H9 (cell line): ENCODE data around the gene PCDH17. TPM values are rescaled to one million over a fixed set of nuclear protein-coding genes. Genes with fewer than 3 reads are reported as not detected.

Experiments used
- DNase-seq: peaks from one replicate; pipeline ENCODE4 v3.0.0-alpha.2; 2017
- H2AFZ ChIP-seq: one replicate; pipeline ENCODE4 v1.6.1; 2013; ENCODE audit warnings: mild to moderate bottlenecking, low read length, control low read depth, moderate library complexity
- H2AK5ac ChIP-seq: 2 replicates; pipeline ENCODE4 v1.6.1; 2013; ENCODE audit warnings: low read length, control low read depth, mixed read lengths; ENCODE audit not compliant: insufficient read length
- H2BK120ac ChIP-seq: one replicate; pipeline ENCODE4 v1.6.1; 2013; ENCODE audit warnings: low read depth, mild to moderate bottlenecking, low read length, control low read depth, inconsistent platforms; ENCODE audit not compliant: poor library complexity, severe bottlenecking
- H2BK12ac ChIP-seq: 2 replicates; pipeline ENCODE4 v1.6.1; 2013; ENCODE audit warnings: low read length, control low read depth, mixed read lengths, low read depth; ENCODE audit not compliant: insufficient read length
- H2BK15ac ChIP-seq: 2 replicates; pipeline ENCODE4 v1.6.1; 2013; ENCODE audit warnings: low read depth, low read length, control low read depth
- H2BK20ac ChIP-seq: one replicate; pipeline ENCODE4 v1.6.1; 2013; ENCODE audit warnings: low read depth, mild to moderate bottlenecking, low read length, control low read depth, inconsistent platforms; ENCODE audit not compliant: poor library complexity, severe bottlenecking
- H2BK5ac ChIP-seq: 2 replicates; pipeline ENCODE4 v1.6.1; 2013; ENCODE audit warnings: low read length, control low read depth, mixed read lengths; ENCODE audit not compliant: insufficient read length
- H3K14ac ChIP-seq: 2 replicates; pipeline ENCODE4 v1.6.1; 2013; ENCODE audit warnings: low read length, control low read depth; ENCODE audit not compliant: insufficient read depth
- H3K18ac ChIP-seq: 2 replicates; pipeline ENCODE4 v1.6.1; 2013; ENCODE audit warnings: low read depth, mild to moderate bottlenecking, mixed read lengths, low read length, control low read depth; ENCODE audit not compliant: insufficient read length
- H3K23ac ChIP-seq: 2 replicates; pipeline ENCODE4 v1.6.1; 2013; ENCODE audit warnings: low read length, control low read depth, mixed read lengths, low read depth; ENCODE audit not compliant: insufficient read length
- H3K23me2 ChIP-seq: 2 replicates; pipeline ENCODE4 v1.6.1; 2013; ENCODE audit warnings: low read depth, mild to moderate bottlenecking, mixed read lengths, low read length, control low read depth; ENCODE audit not compliant: insufficient read length, poor library complexity, severe bottlenecking
- H3K27ac ChIP-seq: 2 replicates; pipeline ENCODE4 v1.5.1; 2013; ENCODE audit warnings: low read length, control low read depth, mixed read lengths, low read depth; ENCODE audit not compliant: insufficient read length
- H3K27me3 ChIP-seq: 2 replicates; pipeline ENCODE4 v1.6.1; 2013; ENCODE audit warnings: low read length, control low read depth, inconsistent platforms; ENCODE audit not compliant: insufficient read depth
- H3K4ac ChIP-seq: 2 replicates; pipeline ENCODE4 v1.6.1; 2013; ENCODE audit warnings: low read depth, mild to moderate bottlenecking, control low read depth, inconsistent platforms, low read length, moderate library complexity
- H3K4me1 ChIP-seq: 2 replicates; pipeline ENCODE4 v1.6.1; 2013; ENCODE audit warnings: low read length, control low read depth, inconsistent platforms; ENCODE audit not compliant: insufficient read depth
- H3K4me2 ChIP-seq: 2 replicates; pipeline ENCODE4 v1.6.1; 2013; ENCODE audit warnings: low read length, control low read depth, mixed read lengths; ENCODE audit not compliant: insufficient read length, insufficient read depth
- H3K56ac ChIP-seq: 2 replicates; pipeline ENCODE4 v1.6.1; 2013; ENCODE audit warnings: low read depth, mild to moderate bottlenecking, mixed read lengths, low read length, control low read depth; ENCODE audit not compliant: insufficient read length
- H3K79me1 ChIP-seq: 2 replicates; pipeline ENCODE4 v1.6.1; 2013; ENCODE audit warnings: low read depth, mild to moderate bottlenecking, moderate library complexity, low read length, control low read depth, inconsistent platforms; ENCODE audit not compliant: insufficient read depth, poor library complexity, severe bottlenecking
- H3K79me2 ChIP-seq: 2 replicates; pipeline ENCODE4 v1.6.1; 2013; ENCODE audit warnings: low read length, control low read depth, inconsistent platforms; ENCODE audit not compliant: insufficient read depth
- H3K9ac ChIP-seq: 2 replicates; pipeline ENCODE4 v1.6.1; 2013; ENCODE audit warnings: low read length, control low read depth, mixed read lengths; ENCODE audit not compliant: insufficient read length; ENCODE audit errors: extremely low read depth
- H3K9me3 ChIP-seq: one replicate; pipeline ENCODE4 v1.6.1; 2013; ENCODE audit warnings: low read depth, low read length, inconsistent platforms; ENCODE audit not compliant: control insufficient read depth
- H3T11ph ChIP-seq: one replicate; pipeline ENCODE4 v1.6.1; 2013; ENCODE audit warnings: mild to moderate bottlenecking, low read length, control low read depth, inconsistent platforms
- H4K20me1 ChIP-seq: one replicate; pipeline ENCODE4 v1.6.1; 2013; ENCODE audit not compliant: control insufficient read depth, insufficient read length, insufficient read depth
- H4K5ac ChIP-seq: 2 replicates; pipeline ENCODE4 v1.6.1; 2013; ENCODE audit warnings: low read depth, mild to moderate bottlenecking, mixed read lengths, low read length, control low read depth; ENCODE audit not compliant: insufficient read length
- H4K8ac ChIP-seq: replicated peaks from 2 replicates; pipeline ENCODE4 v1.6.1; 2013; ENCODE audit warnings: low read length, control low read depth, mixed read lengths, low read depth; ENCODE audit not compliant: insufficient read length
- H4K91ac ChIP-seq: 2 replicates; pipeline ENCODE4 v1.6.1; 2013; ENCODE audit warnings: low read depth, mild to moderate bottlenecking, moderate library complexity, mixed read lengths, low read length, control low read depth; ENCODE audit not compliant: insufficient read length
- H3K27ac Mint-ChIP-seq, 3 experiments: 2 replicates in 2 of 3; 3 replicates in 1 of 3; pipeline ENCODE4 v1.8.0; 2020 to 2021; ENCODE audit warnings: mixed read lengths in 3 of 3, mild to moderate bottlenecking in 1 of 3, moderate library complexity in 1 of 3
- H3K27me3 Mint-ChIP-seq: 2 replicates; pipeline ENCODE4 v1.8.0; 2021; ENCODE audit warnings: low read depth, mild to moderate bottlenecking, moderate library complexity, mixed read lengths
- H3K36me3 Mint-ChIP-seq, 3 experiments: 2 replicates in 2 of 3; 3 replicates in 1 of 3; pipeline ENCODE4 v1.8.0; 2020 to 2021; ENCODE audit warnings: low read depth in 3 of 3, mixed read lengths in 3 of 3; ENCODE audit not compliant: insufficient read depth in 1 of 3
- H3K4me1 Mint-ChIP-seq, 2 experiments: 2 replicates each; pipeline ENCODE4 v1.8.0; 2020; ENCODE audit warnings: mixed read lengths in 2 of 2
- H3K4me3 Mint-ChIP-seq, 2 experiments: 2 replicates in 1 of 2; 3 replicates in 1 of 2; pipeline ENCODE4 v1.8.0; 2020 to 2021; ENCODE audit warnings: mild to moderate bottlenecking in 2 of 2, mixed read lengths in 2 of 2, moderate library complexity in 1 of 2
- H3K9me3 Mint-ChIP-seq, 2 experiments: 2 replicates in 1 of 2; 3 replicates in 1 of 2; pipeline ENCODE4 v1.8.0; 2020; ENCODE audit warnings: mild to moderate bottlenecking in 2 of 2, mixed read lengths in 2 of 2, moderate library complexity in 1 of 2
- CTCF ChIP-seq: fragments of 200-600 bp; sonication (generic); conservative IDR thresholded peaks from 3 replicates; pipeline ENCODE4 v1.8.0; 2021; ENCODE audit warnings: antibody characterized with exemption, mild to moderate bottlenecking
- WGBS: extraction: QIAGEN DNeasy Blood & Tissue Kit; methylation state at CpG from one replicate; pipeline ENCODE4 v1.1.7; 2013; ENCODE audit warnings: missing lambda C conversion rate, low lambda C conversion rate, mixed read lengths; ENCODE audit not compliant: insufficient read length; ENCODE audit errors: extremely low coverage; 5-methylcytosine and 5-hydroxymethylcytosine counted together
- total RNA-seq: library from RNA; stranded (reverse); gene quantifications from 2 replicates; pipeline ENCODE4 v1.2.1, GENCODE V29; 2021

Gene PCDH17
- total RNA-seq, 1 experiment from 2014 or later: 0.52 TPM

- no peaks in the 10 kb centered on the region for H3K9me3 ChIP-seq
- no peak for TF ChIP-seq CTCF
- H3K9ac ChIP-seq: no peak overlapping the region
- H2BK5ac ChIP-seq: no peak overlapping the region
- no peak overlapping the region for H2BK15ac ChIP-seq
- no peak overlapping the region for H3K27ac ChIP-seq
- no peak overlapping the region for H3K56ac ChIP-seq
- H3K4me2 ChIP-seq: no peak overlapping the region
- H3K18ac ChIP-seq: no peak overlapping the region
- H4K8ac ChIP-seq: no peak overlapping the region
- no peak overlapping the region for H3T11ph ChIP-seq
- H3K4me1 Mint-ChIP-seq: no peaks in the 10 kb centered on the region
- H2AK5ac ChIP-seq: no peak overlapping the region
- no peak overlapping the region for H2BK12ac ChIP-seq
- H3K36me3 Mint-ChIP-seq: no peaks in the 10 kb centered on the region
- no peak overlapping the region for H3K4me3 Mint-ChIP-seq
- H4K91ac ChIP-seq: no peak overlapping the region
- H3K27ac Mint-ChIP-seq: no peak overlapping the region
- WGBS: no CpG with 5 or more reads among the region's 2 CpGs
- no peaks in the 10 kb centered on the region for H3K23me2 ChIP-seq
- DNase-seq: no peak
- no peak overlapping the region for H4K5ac ChIP-seq
- no peaks in the 10 kb centered on the region for H4K20me1 ChIP-seq
- no peak overlapping the region for H3K23ac ChIP-seq
- no peaks in the 10 kb centered on the region for H3K9me3 Mint-ChIP-seq
- H3K14ac ChIP-seq: no peak overlapping the region
- H3K27me3 Mint-ChIP-seq: no peaks in the 10 kb centered on the region
- H3K4me1 ChIP-seq: no peaks in the 10 kb centered on the region
- no peak overlapping the region for H2AFZ ChIP-seq
- H2BK20ac ChIP-seq: no peak overlapping the region
- no peaks in the 10 kb centered on the region for H3K79me2 ChIP-seq
- no peak overlapping the region for H2BK120ac ChIP-seq
- no peak overlapping the region for H3K4ac ChIP-seq
- no peaks in the 10 kb centered on the region; the same call in 1 of the 2 replicates for H3K27me3 ChIP-seq
- H3K79me1 ChIP-seq: no peaks in the 10 kb centered on the region
Measured at GRCh38 chr13:57760951-57761350, 129.4 kb downstream of the PCDH17 start.
